ENCODE data around the gene BRINP3.

The BRINP3 gene

DNA sequence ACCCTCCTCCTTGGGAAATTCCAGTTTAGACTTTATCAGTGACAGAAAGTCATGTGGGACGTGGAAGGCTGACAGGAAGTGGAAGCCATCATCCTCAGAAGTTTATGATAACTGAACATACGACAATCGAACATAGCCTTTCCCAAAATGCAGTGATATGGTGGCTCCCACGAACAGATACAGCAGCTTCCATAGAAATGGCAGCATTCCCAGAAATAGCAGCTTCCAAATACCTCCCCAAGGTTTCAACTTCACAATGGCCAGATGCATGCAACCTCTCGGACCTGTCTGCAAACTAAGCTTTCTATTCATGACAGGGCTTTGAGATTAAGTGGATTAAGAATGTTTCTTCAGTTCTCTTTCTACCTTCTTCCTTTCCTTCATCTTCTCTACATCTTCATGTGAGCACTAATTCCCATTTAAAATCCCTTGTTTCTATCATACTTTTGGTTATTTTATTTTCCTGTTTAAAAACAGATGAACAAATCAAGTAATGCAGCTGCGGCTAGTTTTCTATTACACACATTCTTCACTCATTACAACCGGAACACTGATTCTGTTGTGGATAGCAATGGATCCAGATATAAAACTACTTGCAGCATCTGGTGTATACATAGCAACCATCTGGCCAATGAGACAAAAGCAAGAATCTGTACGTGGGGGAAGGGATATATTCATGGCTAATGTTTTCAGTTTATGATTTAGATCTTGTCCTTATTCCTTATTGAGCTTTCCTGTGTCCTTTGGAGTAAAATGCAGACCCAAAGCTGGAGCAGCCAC, 304.8 kb downstream of the BRINP3 start:
- TF ChIP-seq, protein P1, sequence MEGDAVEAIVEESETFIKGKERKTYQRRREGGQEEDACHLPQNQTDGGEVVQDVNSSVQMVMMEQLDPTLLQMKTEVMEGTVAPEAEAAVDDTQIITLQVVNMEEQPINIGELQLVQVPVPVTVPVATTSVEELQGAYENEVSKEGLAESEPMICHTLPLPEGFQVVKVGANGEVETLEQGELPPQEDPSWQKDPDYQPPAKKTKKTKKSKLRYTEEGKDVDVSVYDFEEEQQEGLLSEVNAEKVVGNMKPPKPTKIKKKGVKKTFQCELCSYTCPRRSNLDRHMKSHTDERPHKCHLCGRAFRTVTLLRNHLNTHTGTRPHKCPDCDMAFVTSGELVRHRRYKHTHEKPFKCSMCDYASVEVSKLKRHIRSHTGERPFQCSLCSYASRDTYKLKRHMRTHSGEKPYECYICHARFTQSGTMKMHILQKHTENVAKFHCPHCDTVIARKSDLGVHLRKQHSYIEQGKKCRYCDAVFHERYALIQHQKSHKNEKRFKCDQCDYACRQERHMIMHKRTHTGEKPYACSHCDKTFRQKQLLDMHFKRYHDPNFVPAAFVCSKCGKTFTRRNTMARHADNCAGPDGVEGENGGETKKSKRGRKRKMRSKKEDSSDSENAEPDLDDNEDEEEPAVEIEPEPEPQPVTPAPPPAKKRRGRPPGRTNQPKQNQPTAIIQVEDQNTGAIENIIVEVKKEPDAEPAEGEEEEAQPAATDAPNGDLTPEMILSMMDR (IDR thresholded peaks at IDR 0.05; ENCODE audit: extremely low read depth, insufficient read depth, missing control alignments) = no peak
- no peak for DNase-seq (ENCODE audit: low spot score)
- in situ Hi-C loops (cut with MboI; ENCODE audit: low pct_unique_long_range_greater_than_20kb, low sequenced_read_pairs, unreplicated experiment) = no loop called here

DNA sequence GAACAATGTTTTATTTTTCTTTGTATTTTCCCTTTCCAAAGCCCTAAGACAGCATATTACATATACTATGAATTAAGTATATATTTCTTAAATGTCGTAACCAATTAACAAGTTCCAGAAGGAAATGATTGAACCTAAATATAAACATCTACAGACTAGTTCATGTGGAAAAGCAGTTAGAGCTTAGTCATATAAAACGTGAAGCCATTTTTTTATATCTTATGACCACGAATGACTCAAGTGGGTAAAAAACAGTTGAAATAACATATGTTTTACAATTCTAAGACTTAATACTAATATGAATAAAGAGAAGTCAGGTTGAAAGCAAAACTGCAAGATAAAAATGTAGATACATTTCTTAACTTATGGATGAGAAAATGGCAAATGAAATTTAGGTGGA, 307.3 kb downstream of the BRINP3 start:
- in situ Hi-C loops (cut with MboI; ENCODE audit: low pct_unique_long_range_greater_than_20kb, low sequenced_read_pairs, unreplicated experiment) = no loop called here
- TF ChIP-seq, protein P1 (IDR thresholded peaks at IDR 0.05; ENCODE audit: extremely low read depth, insufficient read depth, missing control alignments) = no peak
- no peak for DNase-seq (ENCODE audit: low spot score)

DNA sequence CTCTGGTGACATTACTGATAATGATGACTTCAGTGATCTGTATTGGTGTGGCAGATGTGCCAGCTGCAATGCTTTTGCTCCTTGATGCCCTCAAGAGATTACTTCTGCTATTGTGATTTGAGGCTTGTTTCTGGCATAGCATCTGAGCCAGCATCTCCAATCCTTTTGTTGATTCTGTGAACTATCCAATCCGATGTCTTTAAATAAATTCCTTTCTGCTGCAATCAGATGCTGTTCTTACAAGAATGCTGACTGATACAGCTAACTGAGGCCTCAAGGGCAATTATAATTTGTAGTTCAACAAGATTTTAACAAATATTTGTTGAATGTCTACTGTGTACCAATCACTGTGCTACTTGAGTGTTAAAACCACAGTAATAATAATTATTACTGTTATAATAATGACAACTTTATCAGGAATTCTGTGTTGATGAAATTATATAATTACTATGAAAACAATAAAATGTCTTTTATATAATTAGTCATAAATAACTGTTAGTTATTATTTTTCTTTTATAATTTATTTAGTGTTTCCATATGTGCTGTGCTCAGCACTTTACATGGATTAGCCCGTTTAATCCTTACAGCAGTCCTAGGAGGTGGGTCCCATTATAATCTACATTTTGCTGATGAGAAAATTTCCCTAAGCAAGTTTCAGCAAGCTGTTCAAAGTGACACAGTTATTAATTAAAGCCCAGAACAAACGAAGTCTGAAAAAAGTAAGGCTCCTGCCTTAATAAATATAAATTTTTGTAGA, 308.2 kb downstream of the BRINP3 start:
- DNase-seq (ENCODE audit: low spot score) = no peak
- TF ChIP-seq, protein P1 (IDR thresholded peaks at IDR 0.05; ENCODE audit: extremely low read depth, insufficient read depth, missing control alignments) = no peak
- in situ Hi-C loops (cut with MboI; ENCODE audit: low pct_unique_long_range_greater_than_20kb, low sequenced_read_pairs, unreplicated experiment) = no loop called here

DNA sequence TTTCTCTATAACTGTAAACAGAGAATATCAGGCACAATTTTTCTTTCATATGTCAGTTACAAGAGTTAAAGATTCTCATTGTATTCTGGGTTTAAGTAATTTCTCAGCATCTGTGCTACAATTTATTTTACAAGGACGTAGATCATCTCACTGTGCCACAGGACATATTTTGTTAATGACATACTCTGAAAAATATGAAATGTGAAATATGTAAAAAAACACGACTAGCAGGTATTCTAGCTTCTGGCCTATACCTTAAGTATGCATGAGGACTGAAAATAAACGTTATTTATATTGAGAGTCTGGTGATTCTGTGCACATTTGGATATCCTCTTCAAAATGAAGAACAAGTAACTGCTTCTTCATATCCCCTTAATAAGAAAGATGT, 308.8 kb downstream of the BRINP3 start:
- no peak for DNase-seq (ENCODE audit: low spot score)
- in situ Hi-C loops (cut with MboI; ENCODE audit: low pct_unique_long_range_greater_than_20kb, low sequenced_read_pairs, unreplicated experiment) = no loop called here
- TF ChIP-seq, protein P1 (IDR thresholded peaks at IDR 0.05; ENCODE audit: extremely low read depth, insufficient read depth, missing control alignments) = no peak

DNA sequence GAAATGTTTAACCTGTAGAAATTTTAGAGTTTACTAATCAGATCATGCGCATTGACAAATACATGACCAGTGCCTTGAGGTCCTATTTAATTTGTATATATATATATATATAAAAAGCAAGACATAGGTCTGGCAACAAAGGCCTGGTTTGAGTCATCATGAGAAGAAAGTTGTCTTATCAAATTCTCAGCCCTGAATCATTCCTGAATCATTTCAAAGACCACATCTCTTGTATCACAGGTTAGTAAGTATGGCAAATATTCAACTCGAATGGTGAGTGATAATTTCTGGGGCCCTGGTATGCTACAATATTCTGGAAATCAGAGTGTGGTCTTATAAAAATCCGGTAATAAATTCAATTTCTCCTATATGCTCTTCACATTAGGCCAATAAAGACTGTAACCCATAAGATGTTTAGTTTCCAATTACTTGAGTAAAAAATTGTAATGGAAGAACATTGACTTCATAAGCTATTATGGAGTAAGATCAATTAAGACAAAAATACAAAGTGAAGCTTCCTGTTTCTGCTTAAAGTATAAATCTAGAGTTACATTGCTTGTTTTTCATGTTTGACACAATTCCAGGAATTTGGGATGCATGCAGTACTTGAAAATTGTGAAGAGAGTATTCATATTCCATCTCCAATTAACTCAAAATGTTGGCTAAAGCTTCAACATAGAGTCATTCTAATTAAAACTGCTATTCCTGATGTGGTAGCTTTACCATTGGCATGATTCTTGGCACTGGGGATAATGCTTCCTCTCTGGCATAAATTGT, 309.4 kb downstream of the BRINP3 start:
- TF ChIP-seq, protein P1 (IDR thresholded peaks at IDR 0.05; ENCODE audit: extremely low read depth, insufficient read depth, missing control alignments) = no peak
- in situ Hi-C loops (cut with MboI; ENCODE audit: low pct_unique_long_range_greater_than_20kb, low sequenced_read_pairs, unreplicated experiment) = no loop called here
- no peak for DNase-seq (ENCODE audit: low spot score)

DNA sequence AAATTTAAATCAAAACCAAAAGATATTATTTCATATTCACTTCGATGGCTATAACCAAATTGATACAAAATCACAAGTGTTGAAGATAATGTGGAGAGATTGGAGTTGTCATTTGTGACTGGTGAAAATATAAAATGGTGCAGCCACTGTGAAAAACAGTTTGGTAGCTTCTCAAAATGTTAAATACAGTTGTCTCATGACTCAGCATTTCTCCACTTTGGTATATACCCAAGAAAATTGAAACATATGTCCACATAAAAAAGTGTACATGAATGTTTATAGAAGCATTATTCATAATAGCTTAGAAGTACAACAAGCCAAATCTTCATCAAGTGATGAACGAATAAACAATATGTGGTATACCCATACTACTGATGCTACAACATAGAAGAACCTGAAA, 318.5 kb downstream of the BRINP3 start:
- TF ChIP-seq, protein P1 (IDR thresholded peaks at IDR 0.05; ENCODE audit: extremely low read depth, insufficient read depth, missing control alignments) = no peak
- DNase-seq (ENCODE audit: low spot score) = no peak
- in situ Hi-C loops (cut with MboI; ENCODE audit: low pct_unique_long_range_greater_than_20kb, low sequenced_read_pairs, unreplicated experiment) = no loop called here
